AG20443 (cell line): ENCODE results near the gene RPS6KA2.
A peak's percentile ranks its signal among the peaks of the same experiment; 100 is the strongest.

Source experiments
- DNase-seq: peaks from one replicate; pipeline ENCODE4 v3.0.0; 2012; ENCODE audit warnings: low spot score, mixed read lengths

The RPS6KA2 gene

GRCh38 chr6:166615059-166615770, 11.8 kb downstream of the RPS6KA2 start:
- DNase-seq, result peak; percentile 42

- no peak for DNase-seq
Measured at GRCh38 chr6:166614589-166614988, 12.5 kb downstream of the RPS6KA2 start.

DNA sequence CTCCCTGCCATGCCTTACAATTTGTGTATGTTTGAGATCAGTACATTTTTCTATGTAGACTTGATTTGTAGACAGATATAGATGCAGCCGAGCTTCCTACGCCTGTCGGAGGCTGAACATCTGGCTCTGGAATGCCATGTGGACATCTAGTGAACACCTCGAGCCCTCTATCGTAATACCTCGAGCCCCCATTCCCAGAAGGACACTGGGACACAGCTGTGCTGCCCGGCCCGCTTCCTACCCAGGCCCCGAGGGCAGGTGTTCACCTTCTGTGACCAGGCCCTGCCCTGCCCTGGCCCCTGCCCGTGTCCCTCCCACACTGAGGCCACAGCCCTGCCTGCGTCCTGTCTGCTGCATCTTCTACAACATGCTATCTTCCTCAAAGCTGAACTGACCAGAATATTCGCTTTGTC, 12.9 kb downstream of the RPS6KA2 start:
- DNase-seq, result no peak

DNA sequence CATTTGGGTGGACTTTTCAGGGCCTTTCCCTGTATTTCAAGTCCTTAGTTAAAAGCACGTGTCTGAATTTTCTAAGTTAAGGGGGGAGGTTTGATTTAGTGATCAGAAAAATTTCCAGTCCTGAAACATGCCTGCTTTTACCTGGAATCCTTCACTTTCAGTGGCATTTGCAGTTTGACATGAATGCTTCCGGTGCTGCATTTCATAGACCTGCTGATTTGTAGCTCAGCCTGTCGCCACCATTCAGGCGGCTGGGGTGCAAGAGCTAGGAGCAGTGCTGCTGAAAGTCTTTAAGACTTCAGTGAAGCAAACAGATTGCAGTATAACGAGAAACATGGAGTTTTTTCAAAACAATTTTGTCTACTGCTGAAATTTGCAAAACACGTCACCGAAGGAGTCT, 14.0 kb downstream of the RPS6KA2 start:
- no peak for DNase-seq

DNA sequence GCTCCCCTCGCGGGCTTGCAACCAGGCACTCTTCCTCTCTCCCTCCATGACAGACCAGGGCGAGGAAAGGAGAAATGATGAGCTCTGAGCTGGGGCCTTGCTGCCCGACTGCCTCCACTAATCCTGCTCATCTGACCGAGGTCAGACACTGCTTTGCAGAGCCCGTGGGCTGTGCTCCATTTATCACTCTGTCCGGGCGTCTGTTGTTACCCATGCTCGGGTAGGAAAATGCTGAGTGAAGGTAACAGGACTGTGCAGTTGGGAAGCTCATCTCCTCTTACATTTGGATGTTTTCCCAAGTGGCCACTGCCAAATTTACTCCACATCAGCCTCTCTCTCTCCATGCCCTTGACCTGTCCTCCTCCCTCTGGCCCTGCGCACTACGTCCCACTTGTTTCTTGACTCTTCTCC, 14.6 kb downstream of the RPS6KA2 start:
- no peak for DNase-seq

GRCh38 chr6:166611631-166612030, 15.4 kb downstream of the RPS6KA2 start:
- no peak for DNase-seq

DNA sequence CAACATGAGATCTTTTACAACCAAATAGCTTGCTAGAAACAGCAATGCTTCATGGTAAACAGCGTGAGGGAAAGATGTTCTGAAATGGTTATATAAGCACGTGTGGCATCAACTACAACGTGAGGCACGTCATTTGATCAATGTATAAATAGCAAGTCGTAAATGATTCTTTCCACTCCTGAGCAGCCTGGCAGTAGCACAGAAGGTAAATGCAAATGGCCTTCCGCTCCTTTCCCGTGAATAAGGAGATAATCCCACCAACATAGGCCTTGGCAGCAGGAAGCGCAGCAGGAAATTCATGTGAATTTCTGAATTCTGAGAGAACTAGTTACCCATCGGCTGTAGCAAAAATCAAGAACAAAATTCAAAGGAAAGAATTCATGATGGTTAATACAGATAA, 17.0 kb downstream of the RPS6KA2 start:
- no peak for DNase-seq

- no peak for DNase-seq
Measured at GRCh38 chr6:166608774-166609173, 18.3 kb downstream of the RPS6KA2 start.

DNA sequence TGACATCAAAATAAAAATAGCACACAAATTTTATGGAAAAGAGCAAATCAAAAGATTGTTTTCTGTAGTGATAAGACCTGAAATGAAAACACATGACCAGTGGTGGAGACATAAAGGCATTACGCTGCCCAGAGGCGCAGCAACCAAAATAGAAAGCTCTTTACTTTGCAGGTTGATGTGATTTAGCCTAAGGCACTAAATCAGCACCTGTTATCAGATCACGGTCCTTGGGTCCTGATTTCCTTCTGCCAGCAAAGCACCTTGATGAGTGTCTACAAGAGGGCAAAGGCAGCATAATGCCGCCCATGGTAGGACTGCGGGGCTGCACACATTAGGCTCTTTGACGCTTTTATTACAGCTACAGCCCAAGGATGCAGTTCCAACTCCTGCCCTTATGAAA, 21.3 kb downstream of the RPS6KA2 start:
- DNase-seq, result no peak

DNA sequence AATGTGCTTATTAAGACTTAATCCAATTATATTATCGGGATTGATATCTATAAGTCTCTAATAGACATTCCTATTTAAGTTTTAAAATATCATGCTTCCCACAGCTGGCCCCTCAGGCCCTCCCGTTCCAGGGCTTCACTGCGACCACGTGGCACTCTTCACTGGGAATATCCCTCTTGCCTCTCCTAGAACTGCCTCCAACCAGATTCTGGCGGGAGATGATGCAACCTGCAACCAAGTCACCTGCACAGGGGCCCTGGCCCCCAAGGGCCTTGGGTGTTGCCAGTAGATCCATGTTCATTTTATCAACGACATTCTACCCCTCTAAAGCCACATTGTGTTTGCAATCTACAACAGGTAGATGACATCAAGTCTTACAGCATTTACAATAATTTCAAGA, 22.1 kb downstream of the RPS6KA2 start:
- no peak for DNase-seq

DNA sequence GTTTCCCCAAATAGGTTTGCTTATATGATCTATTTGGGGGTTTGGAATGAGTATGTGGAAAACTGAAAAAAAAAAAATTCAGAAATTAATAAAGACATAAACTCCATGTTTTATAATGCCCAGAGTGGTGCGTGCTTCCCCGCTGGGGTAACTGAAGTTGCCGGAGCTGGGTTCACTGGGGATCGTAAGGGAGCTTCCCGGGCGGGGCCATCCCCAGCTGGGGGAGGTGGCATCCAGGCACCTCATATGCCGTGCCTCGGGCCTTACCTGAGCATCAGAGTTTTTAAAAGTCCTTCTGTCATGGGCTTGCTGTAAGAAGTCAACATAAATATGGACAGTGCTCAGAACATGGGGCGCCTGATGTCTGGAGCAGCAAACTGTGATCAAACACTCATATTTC, 22.7 kb downstream of the RPS6KA2 start:
- DNase-seq, result no peak

DNA sequence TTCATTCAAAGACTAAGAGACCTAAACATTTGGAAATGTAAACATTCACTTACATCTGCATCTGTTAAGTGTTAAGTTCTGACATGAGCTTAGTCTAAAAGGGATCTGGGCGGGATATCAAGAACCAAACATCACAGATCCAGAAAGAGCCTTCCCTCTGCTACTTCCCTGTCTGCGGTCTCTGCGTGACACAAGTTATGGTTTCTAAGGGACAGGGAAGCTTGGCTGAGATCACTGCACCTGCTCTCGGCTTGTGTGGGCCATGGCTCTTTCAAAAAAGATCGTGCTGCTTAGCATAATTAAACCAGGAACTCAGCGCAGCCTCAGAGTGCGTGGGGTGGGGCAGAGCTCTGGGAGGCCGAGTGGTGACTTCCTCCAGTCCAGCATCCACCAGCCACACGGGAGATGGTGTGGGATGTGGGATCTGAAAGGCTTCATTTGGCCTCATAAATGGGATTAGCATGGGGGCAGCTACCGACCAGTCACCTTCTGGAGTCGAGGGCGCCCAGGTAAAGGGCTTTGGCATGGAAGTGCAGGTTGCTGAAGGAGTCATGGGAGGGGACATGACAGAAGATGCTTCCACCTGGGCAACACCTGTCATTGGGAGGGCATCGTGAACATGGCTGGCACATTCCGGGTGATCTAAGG, 23.9 kb downstream of the RPS6KA2 start:
- no peak for DNase-seq

GRCh38 chr6:166601956-166602355, 25.1 kb downstream of the RPS6KA2 start:
- no peak for DNase-seq

- DNase-seq, result no peak
Measured at GRCh38 chr6:166600931-166601330, 26.1 kb downstream of the RPS6KA2 start.

GRCh38 chr6:166599205-166599604, 27.8 kb downstream of the RPS6KA2 start:
- no peak for DNase-seq

- DNase-seq, result peak; percentile 88
Measured at GRCh38 chr6:166598441-166599138, 28.5 kb downstream of the RPS6KA2 start.

- DNase-seq, result no peak
Measured at GRCh38 chr6:166597711-166598440, 29.2 kb downstream of the RPS6KA2 start.

DNA sequence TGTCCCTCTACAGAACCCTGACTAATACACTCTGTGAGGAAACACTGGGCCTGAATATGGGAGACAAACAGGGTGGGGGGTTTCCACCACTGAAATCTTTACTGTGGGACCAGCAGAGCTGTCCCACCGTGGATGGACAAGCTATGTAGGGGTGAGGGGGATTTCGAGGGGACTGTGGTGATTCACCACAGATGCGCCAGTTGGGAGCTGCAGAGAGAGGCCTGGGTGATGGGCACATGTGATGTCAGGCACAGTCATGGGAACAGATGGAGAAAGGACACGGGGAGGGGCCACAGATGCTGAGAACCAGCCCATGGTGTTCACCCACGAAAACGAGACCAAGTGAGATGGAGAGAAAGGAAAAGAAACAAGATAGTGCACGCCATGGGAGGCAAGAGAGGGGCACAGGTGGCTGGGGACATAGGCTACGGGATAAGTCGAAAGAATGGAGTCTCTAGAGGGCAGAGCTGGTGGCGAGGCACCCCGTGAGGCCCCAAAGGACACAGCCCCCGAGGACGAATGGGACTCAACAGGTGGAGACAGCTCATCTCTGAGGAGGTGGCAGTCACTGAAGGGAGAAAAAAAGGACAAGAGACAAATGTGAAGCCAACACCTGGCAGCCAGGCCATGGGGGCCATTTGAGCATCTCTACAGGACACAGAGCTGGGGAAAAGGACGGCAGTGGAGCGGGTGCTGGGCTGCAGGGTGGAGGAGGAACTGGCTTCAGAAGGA, 30.1 kb downstream of the RPS6KA2 start:
- DNase-seq, result no peak

DNA sequence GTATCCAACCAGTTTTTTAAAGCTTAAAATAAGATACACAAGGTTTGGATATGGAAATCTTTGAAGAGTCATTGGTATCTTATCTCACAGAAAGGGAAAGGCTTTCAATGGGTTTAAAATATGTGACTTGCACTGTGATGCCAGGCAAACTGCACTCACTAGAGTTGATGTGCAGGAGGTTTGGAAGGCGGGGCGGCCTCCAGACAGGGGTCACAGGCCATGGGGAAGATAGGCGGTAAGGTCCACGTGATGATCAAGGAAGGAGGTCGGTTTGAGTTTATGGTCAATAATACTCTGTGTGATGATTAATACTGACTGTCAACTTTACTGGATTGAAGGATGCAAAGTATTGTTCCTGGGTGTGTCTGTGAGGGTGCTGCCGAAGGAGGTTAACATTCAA, 31.1 kb downstream of the RPS6KA2 start:
- DNase-seq, result no peak

GRCh38 chr6:166595061-166595780, 31.8 kb downstream of the RPS6KA2 start:
- peak; percentile 84 for DNase-seq

DNA sequence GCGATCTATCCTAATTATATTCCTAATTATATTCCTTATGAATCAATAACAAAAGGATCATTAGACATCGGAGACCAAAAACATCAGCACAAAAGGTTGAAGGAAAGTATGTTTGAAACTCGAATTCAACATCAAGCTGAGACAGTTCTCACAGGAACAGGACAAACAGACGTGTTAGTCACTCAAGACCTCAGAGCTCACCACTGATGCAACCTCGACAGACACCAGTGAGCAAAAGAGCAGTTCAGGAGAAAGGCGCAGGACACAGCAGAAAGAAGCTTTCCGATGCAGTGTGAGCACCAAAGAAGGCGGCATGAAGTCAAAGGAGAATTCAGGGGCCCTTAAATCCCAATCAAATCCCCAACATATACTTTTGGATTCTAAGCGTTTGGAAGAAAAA, 34.2 kb downstream of the RPS6KA2 start:
- DNase-seq, result no peak
